ENCODE measurements around the gene SIX5.

GRCh38 chr19:45777395-45777961 is 8.4 kb upstream of the SIX5 start:
- no peak for TF ChIP-seq ARID4B (CRISPR knock-in tag; IDR thresholded peaks at IDR 0.05; ENCODE audit: borderline replicate concordance)
- no peak for TF ChIP-seq ATF2 (CRISPR knock-in tag; IDR thresholded peaks at IDR 0.05; ENCODE audit: borderline replicate concordance, low read depth)
- TF ChIP-seq RELA (CRISPR knock-in tag; IDR thresholded peaks at IDR 0.05; ENCODE audit: borderline replicate concordance) = no peak
- TF ChIP-seq, protein P1, sequence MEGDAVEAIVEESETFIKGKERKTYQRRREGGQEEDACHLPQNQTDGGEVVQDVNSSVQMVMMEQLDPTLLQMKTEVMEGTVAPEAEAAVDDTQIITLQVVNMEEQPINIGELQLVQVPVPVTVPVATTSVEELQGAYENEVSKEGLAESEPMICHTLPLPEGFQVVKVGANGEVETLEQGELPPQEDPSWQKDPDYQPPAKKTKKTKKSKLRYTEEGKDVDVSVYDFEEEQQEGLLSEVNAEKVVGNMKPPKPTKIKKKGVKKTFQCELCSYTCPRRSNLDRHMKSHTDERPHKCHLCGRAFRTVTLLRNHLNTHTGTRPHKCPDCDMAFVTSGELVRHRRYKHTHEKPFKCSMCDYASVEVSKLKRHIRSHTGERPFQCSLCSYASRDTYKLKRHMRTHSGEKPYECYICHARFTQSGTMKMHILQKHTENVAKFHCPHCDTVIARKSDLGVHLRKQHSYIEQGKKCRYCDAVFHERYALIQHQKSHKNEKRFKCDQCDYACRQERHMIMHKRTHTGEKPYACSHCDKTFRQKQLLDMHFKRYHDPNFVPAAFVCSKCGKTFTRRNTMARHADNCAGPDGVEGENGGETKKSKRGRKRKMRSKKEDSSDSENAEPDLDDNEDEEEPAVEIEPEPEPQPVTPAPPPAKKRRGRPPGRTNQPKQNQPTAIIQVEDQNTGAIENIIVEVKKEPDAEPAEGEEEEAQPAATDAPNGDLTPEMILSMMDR (IDR thresholded peaks at IDR 0.05) = no peak
- TF ChIP-seq ATF3 (CRISPR knock-in tag; conservative IDR thresholded peaks at IDR 0.05) = no peak
- TF ChIP-seq, protein P2, sequence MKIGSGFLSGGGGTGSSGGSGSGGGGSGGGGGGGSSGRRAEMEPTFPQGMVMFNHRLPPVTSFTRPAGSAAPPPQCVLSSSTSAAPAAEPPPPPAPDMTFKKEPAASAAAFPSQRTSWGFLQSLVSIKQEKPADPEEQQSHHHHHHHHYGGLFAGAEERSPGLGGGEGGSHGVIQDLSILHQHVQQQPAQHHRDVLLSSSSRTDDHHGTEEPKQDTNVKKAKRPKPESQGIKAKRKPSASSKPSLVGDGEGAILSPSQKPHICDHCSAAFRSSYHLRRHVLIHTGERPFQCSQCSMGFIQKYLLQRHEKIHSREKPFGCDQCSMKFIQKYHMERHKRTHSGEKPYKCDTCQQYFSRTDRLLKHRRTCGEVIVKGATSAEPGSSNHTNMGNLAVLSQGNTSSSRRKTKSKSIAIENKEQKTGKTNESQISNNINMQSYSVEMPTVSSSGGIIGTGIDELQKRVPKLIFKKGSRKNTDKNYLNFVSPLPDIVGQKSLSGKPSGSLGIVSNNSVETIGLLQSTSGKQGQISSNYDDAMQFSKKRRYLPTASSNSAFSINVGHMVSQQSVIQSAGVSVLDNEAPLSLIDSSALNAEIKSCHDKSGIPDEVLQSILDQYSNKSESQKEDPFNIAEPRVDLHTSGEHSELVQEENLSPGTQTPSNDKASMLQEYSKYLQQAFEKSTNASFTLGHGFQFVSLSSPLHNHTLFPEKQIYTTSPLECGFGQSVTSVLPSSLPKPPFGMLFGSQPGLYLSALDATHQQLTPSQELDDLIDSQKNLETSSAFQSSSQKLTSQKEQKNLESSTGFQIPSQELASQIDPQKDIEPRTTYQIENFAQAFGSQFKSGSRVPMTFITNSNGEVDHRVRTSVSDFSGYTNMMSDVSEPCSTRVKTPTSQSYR (CRISPR knock-in tag; IDR thresholded peaks at IDR 0.05) = no peak
- TF ChIP-seq MAX (CRISPR knock-in tag; IDR thresholded peaks at IDR 0.05) = no peak
- TF ChIP-seq SMAD3 (CRISPR knock-in tag; IDR thresholded peaks at IDR 0.05; ENCODE audit: borderline replicate concordance) = no peak
- TF ChIP-seq NFATC4 (CRISPR knock-in tag; IDR thresholded peaks at IDR 0.05) = no peak
- TF ChIP-seq, protein P3, sequence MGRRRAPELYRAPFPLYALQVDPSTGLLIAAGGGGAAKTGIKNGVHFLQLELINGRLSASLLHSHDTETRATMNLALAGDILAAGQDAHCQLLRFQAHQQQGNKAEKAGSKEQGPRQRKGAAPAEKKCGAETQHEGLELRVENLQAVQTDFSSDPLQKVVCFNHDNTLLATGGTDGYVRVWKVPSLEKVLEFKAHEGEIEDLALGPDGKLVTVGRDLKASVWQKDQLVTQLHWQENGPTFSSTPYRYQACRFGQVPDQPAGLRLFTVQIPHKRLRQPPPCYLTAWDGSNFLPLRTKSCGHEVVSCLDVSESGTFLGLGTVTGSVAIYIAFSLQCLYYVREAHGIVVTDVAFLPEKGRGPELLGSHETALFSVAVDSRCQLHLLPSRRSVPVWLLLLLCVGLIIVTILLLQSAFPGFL (CRISPR knock-in tag; IDR thresholded peaks at IDR 0.05; ENCODE audit: borderline replicate concordance) = no peak
- no peak for TF ChIP-seq ZBTB21 (CRISPR knock-in tag; IDR thresholded peaks at IDR 0.05; ENCODE audit: borderline replicate concordance)

Data from WTC11 (cell line).